T-helper 2 cell treated with Interferon-gamma antibody and Interleukin-4, amounts not matched to agents 100 ng/mL and 5 ng/mL, for 36 hours (primary cell): ENCODE measurements around the gene UBE2G1. TPM values are rescaled to one million over a fixed set of nuclear protein-coding genes. Genes with fewer than 3 reads are reported as not detected.
"Not testable (repeated sequence)": the region's sequence is repeated elsewhere in the genome, so short reads cannot be mapped to it uniquely, and the experiment has no call there.

ENCODE experiments used
- intact Hi-C: fragments of 100-400 bp; cut with micrococcal nuclease; formaldehyde crosslinking; loops from one replicate; pipeline ENCODE4 v1.15.1; 2023
- total RNA-seq: library from RNA; stranded (reverse); gene quantifications from 2 replicates; pipeline ENCODE4 v1.2.3, GENCODE V29; 2022

Gene UBE2G1, protein sequence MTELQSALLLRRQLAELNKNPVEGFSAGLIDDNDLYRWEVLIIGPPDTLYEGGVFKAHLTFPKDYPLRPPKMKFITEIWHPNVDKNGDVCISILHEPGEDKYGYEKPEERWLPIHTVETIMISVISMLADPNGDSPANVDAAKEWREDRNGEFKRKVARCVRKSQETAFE
- 78.4 and 83.9 TPM in 2 replicates for total RNA-seq

- intact Hi-C loops: loop anchor here (1.0 to 10.0 kb wide), 5 partner anchors 9 to 578 kb away; partner anchors contain the start of genes CYB5D2, NCBP3, PFN1 and RNF167
Observed at GRCh38 chr17:4366327-4367063, at the start of gene UBE2G1. UBE2G1 (minus strand) TSS chr17:4366675; CDS start chr17:4366316, 359 bp downstream.

DNA sequence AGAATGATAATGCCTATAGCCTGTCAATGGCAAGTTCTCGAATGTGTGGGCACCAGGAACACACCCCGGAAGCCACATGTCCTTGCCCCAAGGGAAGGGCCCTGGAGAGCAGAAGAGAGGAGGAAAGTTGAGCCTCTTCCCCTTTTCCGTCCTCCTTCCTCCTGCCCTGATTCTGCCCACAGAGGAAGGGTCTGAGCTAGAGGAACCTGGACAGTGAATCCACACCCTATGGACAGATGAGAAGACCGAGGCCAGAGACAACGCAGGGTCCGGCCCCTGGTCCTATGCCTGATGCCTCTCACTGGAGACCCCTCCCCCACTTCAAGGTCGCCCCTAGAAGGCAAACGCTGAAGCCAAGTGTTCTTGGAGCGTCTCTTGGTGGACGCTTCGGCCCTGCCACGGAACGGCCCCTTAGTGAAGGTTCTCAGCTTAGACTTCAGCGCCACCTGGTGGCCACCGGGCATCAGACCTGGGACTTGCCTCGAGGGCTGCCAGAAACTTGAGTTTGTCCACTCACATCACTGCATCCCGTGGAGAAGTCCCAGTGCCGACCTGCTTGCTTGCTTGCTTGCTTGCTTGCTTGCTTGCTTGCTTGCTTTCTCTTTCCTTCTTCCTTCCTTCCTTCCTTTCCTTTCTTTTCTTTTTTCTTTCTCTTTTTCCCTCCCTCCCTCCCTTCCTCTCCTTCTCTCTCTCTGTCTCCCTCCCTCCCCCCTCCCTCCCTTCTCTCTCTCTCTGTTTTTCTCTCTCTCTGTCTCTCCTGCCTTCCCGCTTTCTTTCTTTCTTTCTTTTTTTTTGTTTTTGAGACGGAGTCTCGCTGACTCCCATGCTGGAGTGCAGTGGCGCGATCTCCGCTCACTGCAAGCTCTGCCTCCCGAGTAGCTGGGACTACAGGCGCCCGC lies 46.7 kb upstream of the UBE2G1 start:
- intact Hi-C loops: loop anchor here (1.0 to 5.0 kb wide), 3 partner anchors 46 to 214 kb away; partner anchors contain the start of gene UBE2G1

GRCh38 chr17:4411201-4411600 lies 44.7 kb upstream of the UBE2G1 start:
- intact Hi-C loops: loop anchor here (5.0 kb wide), 1 partner anchor 44 kb away; the partner anchor contains the start of gene UBE2G1

GRCh38 chr17:4409659-4410058 lies 43.2 kb upstream of the UBE2G1 start:
- intact Hi-C loops: loop anchor here (5.0 kb wide), 1 partner anchor 42 kb away; the partner anchor contains the start of gene UBE2G1

GRCh38 chr17:4407851-4408250 lies 41.4 kb upstream of the UBE2G1 start:
- intact Hi-C loops: no loop called here

- intact Hi-C loops: no loop called here
Observed at GRCh38 chr17:4407216-4407615, 40.7 kb upstream of the UBE2G1 start.

GRCh38 chr17:4406386-4406785 lies 39.9 kb upstream of the UBE2G1 start:
- intact Hi-C loops: no loop called here

DNA sequence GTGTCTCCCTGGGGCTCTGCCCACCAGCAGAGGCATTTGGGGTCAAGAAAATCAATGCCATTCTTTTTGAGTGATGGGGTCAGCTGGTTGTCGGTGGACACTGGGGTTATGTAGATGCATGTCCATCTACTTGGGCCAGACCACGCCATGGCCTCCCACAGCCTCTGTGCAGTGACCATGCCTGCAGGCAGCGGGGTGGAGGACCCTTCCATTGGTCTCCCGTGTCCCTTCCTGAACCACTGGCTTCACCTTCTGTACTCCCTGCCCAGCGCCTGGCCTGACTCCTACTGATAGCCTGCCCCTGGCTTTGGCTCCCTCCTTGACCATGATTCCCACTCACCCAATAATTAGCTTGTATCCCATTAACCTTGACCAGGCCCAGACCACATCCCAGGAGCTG lies 39.2 kb upstream of the UBE2G1 start:
- intact Hi-C loops: no loop called here

DNA sequence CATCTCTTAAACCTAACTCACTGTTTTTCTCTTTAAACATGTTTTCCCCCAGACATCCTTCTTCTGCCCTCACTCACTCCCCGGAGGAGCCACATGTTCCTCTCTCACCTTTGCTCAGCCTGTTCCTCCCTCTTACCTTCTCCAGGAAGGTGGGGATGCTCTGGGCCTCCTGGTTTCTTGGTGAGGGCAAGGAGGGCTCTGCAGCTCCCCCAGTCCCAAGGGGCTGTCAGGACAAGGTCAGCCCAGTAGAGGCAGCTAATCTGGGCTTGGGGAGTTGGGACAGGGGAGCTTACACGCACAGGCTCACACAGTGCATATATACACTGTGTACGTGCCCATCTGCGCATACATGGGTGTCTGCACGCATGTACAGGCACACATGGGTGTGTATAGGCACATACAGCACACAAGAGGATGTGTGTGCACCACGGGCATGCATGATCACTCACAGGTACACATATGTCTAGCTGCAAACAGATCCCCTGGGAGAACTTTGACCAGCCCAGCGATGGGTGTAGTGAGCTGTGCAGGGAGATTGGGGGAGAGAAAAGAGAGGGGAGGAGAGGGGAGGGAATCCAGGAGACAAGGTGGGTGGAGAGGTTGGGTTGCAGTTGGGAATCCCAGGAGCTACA lies 38.7 kb upstream of the UBE2G1 start:
- intact Hi-C loops: no loop called here

- intact Hi-C loops: no loop called here
Observed at GRCh38 chr17:4397840-4398239, 31.4 kb upstream of the UBE2G1 start.

DNA sequence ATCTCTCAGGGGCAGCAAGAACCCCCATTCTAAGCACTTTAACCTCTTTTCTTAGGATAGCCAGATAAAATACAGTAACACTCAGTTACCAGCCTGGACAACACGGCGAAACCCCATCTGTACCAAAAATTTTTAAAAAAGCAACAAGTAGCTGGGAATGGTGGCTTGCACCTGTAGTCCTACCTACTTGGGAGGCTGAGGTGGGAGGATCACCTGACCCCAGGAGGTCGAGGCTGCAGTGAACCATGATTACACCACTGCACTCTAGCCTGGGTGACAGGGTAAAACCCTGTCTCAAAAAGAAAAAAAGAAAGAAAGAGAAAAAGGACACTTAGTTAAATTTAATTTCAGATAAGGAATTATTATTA lies 28.6 kb upstream of the UBE2G1 start:
- intact Hi-C loops: no loop called here

DNA sequence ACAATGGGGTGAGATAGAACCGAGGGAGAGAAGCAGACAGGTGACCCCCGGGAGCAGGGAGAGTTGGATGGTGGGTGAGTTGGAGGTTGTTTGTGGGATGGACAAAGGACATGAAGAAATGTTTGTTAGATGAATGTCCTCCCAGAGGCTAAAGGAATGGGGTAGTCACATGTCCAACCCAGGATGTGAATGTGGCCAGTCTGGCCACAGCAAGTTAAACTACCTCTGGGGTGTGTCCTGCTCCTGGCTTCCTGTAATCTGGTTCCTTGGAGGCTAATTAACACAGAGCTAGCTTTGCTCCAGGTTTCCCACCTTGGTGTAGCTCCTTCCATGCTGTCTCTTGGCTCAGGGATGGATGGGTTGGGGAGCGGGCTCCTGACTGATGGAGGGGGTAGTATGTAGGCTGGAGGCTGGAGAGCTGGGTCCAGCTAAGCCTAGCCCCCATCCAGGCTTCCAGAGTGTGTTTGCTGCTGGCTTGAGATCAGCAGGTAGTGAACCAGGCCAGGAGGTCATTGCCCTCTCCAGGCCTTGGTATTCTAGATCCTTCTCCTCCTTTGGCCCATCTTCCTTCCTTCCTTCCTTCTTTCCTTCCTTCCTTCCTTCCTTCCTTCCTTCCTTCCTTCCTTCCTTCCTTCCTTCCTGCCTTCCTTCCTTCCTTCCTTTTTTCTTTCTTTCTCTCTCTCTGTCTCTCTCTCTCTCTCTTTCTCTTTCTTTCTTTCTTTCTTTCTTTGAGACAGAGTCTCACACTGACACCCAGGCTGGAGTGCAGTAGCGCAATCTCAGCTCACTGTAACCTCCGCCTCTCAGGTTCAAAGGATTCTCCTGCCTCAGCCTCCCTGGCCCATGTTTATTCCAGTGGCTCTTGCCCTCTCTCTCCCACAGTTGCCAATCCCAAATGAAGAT lies 28.0 kb upstream of the UBE2G1 start:
- intact Hi-C loops: no loop called here

GRCh38 chr17:4393806-4394205 lies 27.3 kb upstream of the UBE2G1 start:
- intact Hi-C loops: no loop called here

DNA sequence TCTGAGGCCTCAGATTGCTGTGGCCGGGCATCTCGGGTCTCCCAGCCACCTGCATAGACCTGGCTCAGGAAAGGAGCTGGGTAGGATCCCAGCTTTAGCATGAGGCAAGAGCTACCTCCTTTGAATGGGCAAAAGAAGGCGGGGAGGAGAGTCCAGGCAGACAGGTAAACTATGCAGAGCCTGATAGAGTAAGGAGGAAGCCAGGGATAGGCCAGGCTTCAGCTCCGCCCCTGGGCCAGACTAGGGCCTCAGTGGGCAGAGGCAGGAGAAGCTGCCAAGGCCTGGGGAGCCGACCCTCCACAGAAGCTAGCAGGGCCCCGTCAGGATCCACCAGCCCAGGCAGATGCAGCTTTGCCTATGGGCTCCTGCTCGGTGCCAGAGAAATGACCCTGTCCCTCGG lies 22.6 kb upstream of the UBE2G1 start:
- intact Hi-C loops: no loop called here

GRCh38 chr17:4387137-4387536 lies 20.7 kb upstream of the UBE2G1 start:
- intact Hi-C loops: no loop called here

DNA sequence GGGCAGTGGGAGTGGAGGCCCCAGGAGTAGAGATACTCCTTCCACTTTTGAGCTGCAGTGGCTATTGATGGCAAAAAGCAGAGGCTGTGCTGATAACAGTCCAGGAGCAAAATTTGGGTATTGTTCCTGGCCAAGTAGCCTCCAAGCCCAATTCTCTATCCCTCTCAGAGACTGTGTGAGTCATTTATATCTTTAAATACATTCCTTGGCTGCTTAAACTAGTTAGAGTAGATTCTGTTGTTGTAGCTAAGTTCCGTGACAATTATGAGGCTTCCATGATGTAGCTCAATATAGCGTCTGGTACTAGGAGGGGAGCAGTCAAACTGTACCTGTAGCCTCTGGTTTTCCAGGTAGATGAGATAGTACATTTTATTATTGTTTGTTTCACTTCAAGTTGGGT lies 19.9 kb upstream of the UBE2G1 start:
- intact Hi-C loops: no loop called here

DNA sequence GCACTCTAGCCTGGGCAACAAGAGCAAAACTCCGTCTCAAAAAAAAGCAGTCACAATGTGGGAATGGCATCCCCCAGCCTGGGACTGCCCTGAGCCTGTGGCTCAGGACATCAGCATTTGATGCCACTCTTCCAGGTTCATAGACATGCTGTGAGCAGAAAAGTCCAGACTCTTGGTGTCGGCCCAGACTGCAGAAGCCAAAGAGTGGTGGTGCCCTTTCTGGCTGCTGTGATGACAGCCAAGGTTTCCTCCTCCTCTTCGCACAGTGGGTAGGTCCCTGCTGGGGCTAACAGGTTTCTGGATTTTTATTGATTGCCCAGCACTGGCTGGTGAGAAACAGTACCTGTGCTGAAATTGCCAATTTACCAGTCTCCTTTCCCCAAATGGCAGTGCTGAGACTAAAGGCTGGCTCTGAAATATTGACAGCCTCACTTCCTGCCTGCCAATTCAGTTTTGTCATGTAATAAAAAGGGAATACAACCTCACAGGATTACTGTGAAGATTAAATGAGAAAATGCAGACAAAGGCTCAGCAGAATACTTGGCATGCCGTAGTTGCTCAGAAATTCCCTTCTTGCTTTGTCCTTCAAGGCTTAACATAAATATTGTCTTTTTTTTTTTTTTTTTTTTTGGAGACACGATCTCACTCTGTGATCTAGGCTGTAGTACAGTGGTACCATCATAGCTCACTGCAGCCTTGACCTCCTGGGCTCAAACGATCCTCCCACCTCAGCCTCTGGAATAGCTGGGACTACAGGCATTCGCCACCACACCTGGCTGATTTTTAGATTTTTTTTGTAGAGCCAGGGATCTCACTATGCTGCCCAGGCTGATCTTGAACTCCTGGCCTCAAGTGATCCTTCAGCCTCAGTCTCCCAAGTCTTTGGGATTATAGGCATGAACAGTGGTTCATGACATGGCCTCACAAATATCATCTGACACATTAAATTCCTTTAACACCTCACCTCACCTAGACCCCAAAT lies 15.5 kb upstream of the UBE2G1 start:
- intact Hi-C loops: no loop called here

- intact Hi-C loops: no loop called here
Observed at GRCh38 chr17:4378626-4379025, 12.2 kb upstream of the UBE2G1 start.

- intact Hi-C loops: not testable (repeated sequence)
Observed at GRCh38 chr17:4377247-4377646, 10.8 kb upstream of the UBE2G1 start.
